Measurements from ENCODE around the gene RSBN1.

- TF ChIP-seq EZH2 (IDR thresholded peaks at IDR 0.05) (no peak), POLR2AphosphoS5 (IDR thresholded peaks at IDR 0.05; ENCODE audit: borderline replicate concordance, low read depth, low read length) (no peak), FOXP2 (optimal IDR thresholded peaks at IDR 0.05; ENCODE audit: control extremely low read depth, extremely low read length, insufficient read depth) (no peak)
These were observed 17.8 kb upstream of the RSBN1 start for GRCh38 chr1:113830039-113830438.
